SK-N-SH (cell line): ENCODE results near the gene S100A10. TPM values are rescaled to one million over a fixed set of nuclear protein-coding genes. Genes with fewer than 3 reads are reported as not detected.

Source experiments
- CTCF ChIA-PET: fragments of 300-600, 350-600 bp; formaldehyde crosslinking; extraction: SDS; loops from one replicate; lab custom pipeline; 2021; lab: Yijun Ruan, JAX
- POLR2A ChIA-PET: fragments of 350-600 bp; sonication (Branson Sonifier 250); formaldehyde crosslinking; extraction: SDS; loops from one replicate; lab custom pipeline; 2020; ENCODE audit warnings: antibody characterized with exemption, inconsistent platforms; lab: Yijun Ruan, JAX
- DNase-seq: peaks from one replicate; pipeline ENCODE4 v3.0.0; 2012
- H2AFZ ChIP-seq: fragments of 200-600 bp; sonication (generic); 2 replicates; pipeline ENCODE4 v1.8.1; 2016; ENCODE audit warnings: antibody characterized with exemption, mild to moderate bottlenecking, low read depth
- H3F3A ChIP-seq: fragments of 200-600 bp; sonication (generic); replicated peaks from 2 replicates; pipeline ENCODE3; 2016; ENCODE audit warnings: antibody characterized with exemption, mild to moderate bottlenecking; ENCODE audit not compliant: insufficient read depth
- H3K27ac ChIP-seq, 2 experiments: fragments of 200-500 bp in 1 of 2; fragments of 200-600 bp in 1 of 2; sonication (Bioruptor generic) in 1 of 2; sonication (generic), shearing (Covaris generic) in 1 of 2; 2 replicates each; pipeline versions ENCODE4 v1.5.1 to v1.6.1; 2014 to 2016; ENCODE audit warnings: low read depth in 2 of 2, inconsistent platforms in 1 of 2, low read length in 1 of 2, mild to moderate bottlenecking in 1 of 2, mixed read lengths in 1 of 2
- H3K27me3 ChIP-seq: fragments of 200-600 bp; sonication (generic), shearing (Covaris generic); 2 replicates; pipeline ENCODE4 v1.6.1; 2016; ENCODE audit warnings: mixed run types; ENCODE audit not compliant: insufficient read depth
- H3K36me3 ChIP-seq, 2 experiments: fragments of 200-500 bp in 1 of 2; fragments of 200-600 bp in 1 of 2; sonication (Bioruptor generic) in 1 of 2; sonication (generic) in 1 of 2; replicated peaks in 1 of 2; 2 replicates each; pipeline versions ENCODE3 to v1.5.1; 2014 to 2016; ENCODE audit warnings: low read length in 1 of 2, mild to moderate bottlenecking in 1 of 2; ENCODE audit not compliant: insufficient read depth in 2 of 2, control insufficient read depth in 1 of 2
- H3K4me1 ChIP-seq, 2 experiments: fragments of 200-500 bp in 1 of 2; fragments of 200-600 bp in 1 of 2; sonication (Bioruptor generic) in 1 of 2; sonication (generic), shearing (Covaris generic) in 1 of 2; 2 replicates each; pipeline versions ENCODE4 v1.5.1 to v1.6.1; 2014 to 2016; ENCODE audit warnings: low read depth in 1 of 2, low read length in 1 of 2, mixed run types in 1 of 2; ENCODE audit not compliant: insufficient read depth in 2 of 2, control insufficient read depth in 1 of 2
- H3K4me2 ChIP-seq: fragments of 200-600 bp; sonication (generic), shearing (Covaris generic); 2 replicates; pipeline ENCODE4 v1.6.1; 2017; ENCODE audit warnings: mixed run types
- H3K4me3 ChIP-seq, 2 experiments: fragments of 200-500 bp in 1 of 2; fragments of 200-600 bp in 1 of 2; sonication (Bioruptor generic) in 1 of 2; sonication (generic), shearing (Covaris generic) in 1 of 2; 2 replicates each; pipeline versions ENCODE4 v1.5.1 to v1.8.1; 2014 to 2016; ENCODE audit warnings: low read depth in 2 of 2, inconsistent platforms in 1 of 2, low read length in 1 of 2, mild to moderate bottlenecking in 1 of 2, mixed read lengths in 1 of 2, moderate library complexity in 1 of 2
- H3K79me2 ChIP-seq: fragments of 200-600 bp; sonication (generic); 2 replicates; pipeline ENCODE4 v1.8.1; 2017; ENCODE audit warnings: mild to moderate bottlenecking; ENCODE audit not compliant: insufficient read depth
- H3K9ac ChIP-seq: fragments of 200-600 bp; sonication (generic); 2 replicates; pipeline ENCODE4 v1.6.1; 2017; ENCODE audit warnings: mixed run types
- H3K9me2 ChIP-seq: fragments of 200-600 bp; sonication (generic); 2 replicates; pipeline ENCODE4 v1.6.1; 2017; ENCODE audit warnings: mixed run types
- H3K9me3 ChIP-seq: fragments of 200-600 bp; sonication (generic); 2 replicates; pipeline ENCODE4 v1.6.1; 2017; ENCODE audit warnings: mixed run types, mild to moderate bottlenecking, moderate library complexity
- H4K20me1 ChIP-seq: fragments of 200-600 bp; sonication (generic); 2 replicates; pipeline ENCODE4 v1.6.1; 2017; ENCODE audit warnings: mild to moderate bottlenecking, mixed run types; ENCODE audit not compliant: insufficient read depth
- CHD2 ChIP-seq: fragments of 150-350 bp; IDR thresholded peaks from 2 replicates; pipeline ENCODE4 v1.6.1; 2018; ENCODE audit warnings: low read length; ENCODE audit not compliant: partially characterized antibody
- ELF1 ChIP-seq: IDR thresholded peaks from 2 replicates; pipeline ENCODE4 v1.4.0; 2012
- EP300 ChIP-seq, 2 experiments: IDR thresholded peaks; 2 replicates each; pipeline versions ENCODE4 v1.4.0 to v1.6.1; 2012; ENCODE audit warnings: borderline replicate concordance in 1 of 2, low read depth in 1 of 2, low read length in 1 of 2
- EZH2phosphoT487 ChIP-seq: fragments of 200-600 bp; sonication (generic); IDR thresholded peaks from 2 replicates; pipeline ENCODE4 v1.6.1; 2017; ENCODE audit warnings: low read depth, mixed run types, mild to moderate bottlenecking, antibody characterized with exemption, moderate library complexity, borderline replicate concordance
- FOSL2 ChIP-seq: IDR thresholded peaks from 2 replicates; pipeline ENCODE4 v1.4.0; 2012; ENCODE audit warnings: low read depth, mild to moderate bottlenecking, moderate library complexity, borderline replicate concordance
- GATA2 ChIP-seq: sonication (generic); formaldehyde crosslinking; IDR thresholded peaks from 2 replicates; pipeline ENCODE4 v1.5.0; 2020; ENCODE audit warnings: mild to moderate bottlenecking, missing genetic modification reagents
- IRF3 ChIP-seq: fragments of 150-350 bp; IDR thresholded peaks from 2 replicates; pipeline ENCODE4 v1.6.1; 2016; ENCODE audit warnings: mild to moderate bottlenecking, low read depth, low read length
- JUND ChIP-seq: IDR thresholded peaks from 2 replicates; pipeline ENCODE4 v1.4.0; 2012
- MXI1 ChIP-seq: IDR thresholded peaks from 2 replicates; pipeline ENCODE4 v1.6.1; 2012; ENCODE audit warnings: mild to moderate bottlenecking, low read depth, low read length, improper control_type of control experiment
- NFIC ChIP-seq: IDR thresholded peaks from 2 replicates; pipeline ENCODE4 v1.4.0; 2012; ENCODE audit warnings: borderline replicate concordance
- REST ChIP-seq: IDR thresholded peaks from 2 replicates; pipeline ENCODE4 v1.6.1; 2012; ENCODE audit warnings: mild to moderate bottlenecking, low read depth, low read length, moderate library complexity
- RFX5 ChIP-seq: IDR thresholded peaks from 2 replicates; pipeline ENCODE4 v1.6.1; 2012; ENCODE audit warnings: mild to moderate bottlenecking, improper control_type of control experiment, low read length
- RXRA ChIP-seq: IDR thresholded peaks from 2 replicates; pipeline ENCODE4 v1.4.0; 2012; ENCODE audit warnings: low read depth, mild to moderate bottlenecking, borderline replicate concordance
- SMC3 ChIP-seq: IDR thresholded peaks from 2 replicates; pipeline ENCODE4 v1.6.1; 2012; ENCODE audit warnings: low read depth, low read length, improper control_type of control experiment
- TCF12 ChIP-seq: IDR thresholded peaks from 2 replicates; pipeline ENCODE4 v1.4.0; 2012
- TEAD4 ChIP-seq: IDR thresholded peaks from 2 replicates; pipeline ENCODE4 v1.4.0; 2012; ENCODE audit warnings: mild to moderate bottlenecking, borderline replicate concordance; ENCODE audit not compliant: insufficient read depth
- WGBS: methylation state at CpG from one replicate; pipeline ENCODE4 v1.1.6; 2017; ENCODE audit warnings: low lambda C conversion rate; 5-methylcytosine and 5-hydroxymethylcytosine counted together
- polyA plus RNA-seq, 3 experiments: library from polyadenylated mRNA; depleted of rRNA; stranded (reverse); fragments of >200 nt; gene quantifications; 2 replicates each; pipeline ENCODE4 v1.2.3, GENCODE V29; 2012
- TF ChIP-seq, protein P1 (sequence below): IDR thresholded peaks from 2 replicates; pipeline ENCODE4 v1.4.0; 2012; ENCODE audit warnings: low read depth

The S100A10 gene
- polyA plus RNA-seq, 1 of the 3 experiments (the other 2 are of a cell fraction), result 161 TPM

DNA sequence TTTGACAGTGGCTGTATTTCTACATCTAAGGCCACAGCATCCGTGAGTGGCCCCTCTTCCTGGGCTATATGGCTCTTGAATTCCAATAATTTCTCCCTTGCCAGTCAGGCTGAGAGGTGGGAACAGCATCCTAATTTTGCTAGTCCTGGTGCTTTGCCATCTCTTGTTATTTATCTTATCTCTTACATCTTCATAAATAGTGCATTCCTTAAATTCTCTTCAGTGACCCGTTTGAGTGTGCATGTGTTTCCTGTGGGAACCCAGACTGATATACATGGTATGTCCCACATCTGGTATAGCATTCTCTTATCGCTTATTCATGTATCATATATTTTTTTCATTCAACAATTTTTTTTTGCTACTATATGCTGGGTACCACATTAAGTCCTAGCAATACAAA, 33.2 kb upstream of the S100A10 start:
- no peaks in the 10 kb centered on the region for H3K9me3 ChIP-seq
- H3F3A ChIP-seq, result peaks cover 28% of the 10 kb centered on the region
- 0 out of 4 replicates have a peak, but pooled peaks cover 0 to 10% of the 10 kb centered on the region in 2 experiments for H3K4me1 ChIP-seq
- H3K4me2 ChIP-seq, result no peak overlapping the region
- H4K20me1 ChIP-seq, result no peaks in the 10 kb centered on the region
- no peak for DNase-seq
- POLR2A ChIA-PET, result no interaction called here
- no peak for TF ChIP-seq GATA2
- TF ChIP-seq REST, result no peak
- TF ChIP-seq, all 33 proteins: peak for 0
- no peaks in the 10 kb centered on the region for H3K9me2 ChIP-seq
- H3K27me3 ChIP-seq, result peaks cover 28% of the 10 kb centered on the region; the same call in 1 of the 2 replicates
- WGBS, result 25% methylated on average over 3 of the region's 3 CpGs
- H3K4me3 ChIP-seq, result no peak overlapping the region
- CTCF ChIA-PET, result no interaction called here
- H2AFZ ChIP-seq, result no peak overlapping the region
- H3K27ac ChIP-seq, result no peak overlapping the region
- no peak overlapping the region for H3K9ac ChIP-seq
- H3K36me3 ChIP-seq, result peaks cover 6 to 13% of the 10 kb centered on the region in 2 experiments
- H3K79me2 ChIP-seq, result no peaks in the 10 kb centered on the region

- CTCF ChIA-PET, result interaction anchor here (2.2 kb wide), 1 partner anchor 10 kb away, joined by 6 read pairs; no protein-coding TSS in a partner anchor
These were observed 30.6 kb upstream of the S100A10 start for GRCh38 chr1:152024223-152024622.

More at GRCh38 chr1:152024223-152024622, 30.6 kb upstream of the S100A10 start:
- H3F3A ChIP-seq, result peaks cover 8% of the 10 kb centered on the region
- no peaks in the 10 kb centered on the region for H3K79me2 ChIP-seq
- H3K27ac ChIP-seq, result no peak overlapping the region
- no peak overlapping the region for H2AFZ ChIP-seq
- no peaks in the 10 kb centered on the region for H4K20me1 ChIP-seq
- no peaks in the 10 kb centered on the region for H3K9me2 ChIP-seq
- no peak for DNase-seq
- H3K4me1 ChIP-seq, result 0 out of 4 replicates have a peak, but pooled peaks cover 0 to 2% of the 10 kb centered on the region in 2 experiments
- H3K36me3 ChIP-seq, result no peaks in the 10 kb centered on the region
- 26% methylated on average over 4 of the region's 4 CpGs for WGBS
- no peak overlapping the region for H3K4me2 ChIP-seq
- H3K4me3 ChIP-seq, result no peak overlapping the region
- H3K9me3 ChIP-seq, result no peaks in the 10 kb centered on the region
- no peak for TF ChIP-seq TCF12
- TF ChIP-seq EP300 (IDR thresholded peaks at IDR 0.05; ENCODE audit: borderline replicate concordance in 1 of 2, low read depth in 1 of 2, low read length in 1 of 2), result no peak
- no peak for TF ChIP-seq CHD2
- no peak for TF ChIP-seq ELF1
- TF ChIP-seq JUND, result no peak
- TF ChIP-seq FOSL2, result no peak
- TF ChIP-seq TEAD4, result no peak
- no peak for TF ChIP-seq RXRA
- TF ChIP-seq, protein P1, sequence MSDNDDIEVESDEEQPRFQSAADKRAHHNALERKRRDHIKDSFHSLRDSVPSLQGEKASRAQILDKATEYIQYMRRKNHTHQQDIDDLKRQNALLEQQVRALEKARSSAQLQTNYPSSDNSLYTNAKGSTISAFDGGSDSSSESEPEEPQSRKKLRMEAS, result no peak
- TF ChIP-seq NFIC, result no peak
- TF ChIP-seq SMC3, result no peak
- no peak for TF ChIP-seq IRF3
- TF ChIP-seq GATA2, result no peak
- TF ChIP-seq RFX5, result no peak
- TF ChIP-seq MXI1, result no peak
- no peak for TF ChIP-seq EZH2phosphoT487
- POLR2A ChIA-PET, result no interaction called here
- H3K27me3 ChIP-seq, result peaks cover 50% of the 10 kb centered on the region; the same call in 1 of the 2 replicates
- H3K9ac ChIP-seq, result no peak overlapping the region
